Neural cell (in vitro differentiated cells): ENCODE data around the gene BRAF. TPM values are rescaled to one million over a fixed set of nuclear protein-coding genes. Genes with fewer than 3 reads are reported as not detected.
"Not testable (repeated sequence)": the region's sequence is repeated elsewhere in the genome, so short reads cannot be mapped to it uniquely, and the experiment has no call there.

ENCODE experiments used
- H2AFZ ChIP-seq: fragments of 200-600, 300-800 bp; sonication (generic), shearing (Covaris generic); 2 replicates; pipeline ENCODE4 v1.6.0; 2014; ENCODE audit warnings: low read depth, mild to moderate bottlenecking, antibody characterized with exemption, low read length, moderate library complexity
- H3F3A ChIP-seq: fragments of 200-600 bp; shearing (Covaris generic); 2 replicates; pipeline ENCODE4 v1.6.1; 2016; ENCODE audit warnings: mild to moderate bottlenecking, moderate library complexity, mixed read lengths, antibody characterized with exemption, low read length; ENCODE audit not compliant: insufficient read depth, poor library complexity, severe bottlenecking
- H3K27ac ChIP-seq: fragments of 200-600, 300-800 bp; sonication (generic), shearing (Covaris generic); 2 replicates; pipeline ENCODE4 v1.5.1; 2014; ENCODE audit warnings: mild to moderate bottlenecking, low read length, moderate library complexity
- H3K27me3 ChIP-seq: fragments of 300-800, 200-600 bp; sonication (generic), shearing (Covaris generic); 2 replicates; pipeline ENCODE4 v1.6.0; 2014; ENCODE audit warnings: mild to moderate bottlenecking, low read depth, low read length, moderate library complexity; ENCODE audit not compliant: insufficient read depth
- H3K36me3 ChIP-seq: fragments of 300-800, 200-600 bp; sonication (generic), shearing (Covaris generic); 2 replicates; pipeline ENCODE4 v1.5.1; 2014; ENCODE audit warnings: mild to moderate bottlenecking, antibody characterized with exemption, low read length, moderate library complexity; ENCODE audit not compliant: insufficient read depth
- H3K4me2 ChIP-seq: fragments of 300-800, 200-600 bp; sonication (generic), shearing (Covaris generic); 2 replicates; pipeline ENCODE4 v1.6.0; 2014; ENCODE audit warnings: mild to moderate bottlenecking, low read length
- H3K4me3 ChIP-seq: fragments of 300-800, 200-600 bp; sonication (generic), shearing (Covaris generic); 2 replicates; pipeline ENCODE4 v1.5.1; 2014; ENCODE audit warnings: mild to moderate bottlenecking, low read length, moderate library complexity
- H3K79me2 ChIP-seq: fragments of 200-600 bp; shearing (Covaris generic); replicated peaks from 2 replicates; pipeline ENCODE4 v1.6.0; 2014; ENCODE audit warnings: mild to moderate bottlenecking, low read length, moderate library complexity; ENCODE audit not compliant: insufficient read depth
- H3K9ac ChIP-seq: fragments of 300-800, 200-600 bp; sonication (generic), shearing (Covaris generic); 2 replicates; pipeline ENCODE4 v1.6.1; 2016; ENCODE audit warnings: mild to moderate bottlenecking, low read length, mixed read lengths
- H3K9me2 ChIP-seq: fragments of 200-600 bp; shearing (Covaris generic); 2 replicates; pipeline ENCODE4 v1.6.1; 2016; ENCODE audit warnings: mild to moderate bottlenecking, low read length, mixed read lengths; ENCODE audit not compliant: insufficient read depth
- H3K9me3 ChIP-seq: fragments of 200-600, 300-800 bp; sonication (generic), shearing (Covaris generic); 2 replicates; pipeline ENCODE4 v1.6.1; 2016; ENCODE audit warnings: mild to moderate bottlenecking, mixed run types, low read length, moderate library complexity, mixed read lengths
- H4K20me1 ChIP-seq: fragments of 200-600 bp; shearing (Covaris generic); 2 replicates; pipeline ENCODE4 v1.6.1; 2016; ENCODE audit warnings: mild to moderate bottlenecking, mixed run types; ENCODE audit not compliant: insufficient read depth
- CTCF ChIP-seq: fragments of 450-650 bp; IDR thresholded peaks from 2 replicates; pipeline ENCODE4 v1.5.1; 2014; ENCODE audit warnings: antibody characterized with exemption, mild to moderate bottlenecking, moderate library complexity; ENCODE audit not compliant: poor library complexity, severe bottlenecking
- EP300 ChIP-seq: fragments of 450-650 bp; conservative IDR thresholded peaks from 2 replicates; pipeline ENCODE4 v1.6.1; 2014; ENCODE audit warnings: antibody characterized with exemption, mild to moderate bottlenecking, moderate library complexity; ENCODE audit not compliant: poor library complexity, severe bottlenecking
- EZH2 ChIP-seq: fragments of 200-600, 300-800 bp; shearing (Covaris generic), sonication (generic); IDR thresholded peaks from 2 replicates; pipeline ENCODE4 v1.6.1; 2014; ENCODE audit warnings: antibody characterized with exemption, low read length, borderline replicate concordance, mild to moderate bottlenecking; ENCODE audit not compliant: insufficient read depth, poor library complexity, severe bottlenecking
- MXI1 ChIP-seq: fragments of 450-650 bp; conservative IDR thresholded peaks from 2 replicates; pipeline ENCODE4 v1.6.1; 2014; ENCODE audit warnings: antibody characterized with exemption, mild to moderate bottlenecking; ENCODE audit not compliant: poor library complexity, severe bottlenecking
- POLR2AphosphoS5 ChIP-seq: IDR thresholded peaks from 2 replicates; pipeline ENCODE4 v1.6.1; 2012
- RAD21 ChIP-seq: fragments of 450-650 bp; conservative IDR thresholded peaks from 2 replicates; pipeline ENCODE4 v1.6.1; 2014; ENCODE audit warnings: antibody characterized with exemption, mild to moderate bottlenecking, moderate library complexity
- REST ChIP-seq: IDR thresholded peaks from 2 replicates; pipeline ENCODE4 v1.6.1; 2012; ENCODE audit warnings: borderline replicate concordance
- SMC3 ChIP-seq: fragments of 450-650 bp; conservative IDR thresholded peaks from 2 replicates; pipeline ENCODE4 v1.6.1; 2014; ENCODE audit warnings: antibody characterized with exemption, mild to moderate bottlenecking, moderate library complexity; ENCODE audit not compliant: poor library complexity
- TAF1 ChIP-seq: IDR thresholded peaks from 2 replicates; pipeline ENCODE4 v1.6.1; 2012; ENCODE audit warnings: low read depth
- polyA plus RNA-seq: library from polyadenylated mRNA; depleted of rRNA; stranded (reverse); fragments of >200 nt; gene quantifications from 2 replicates; pipeline ENCODE4 v1.2.3, GENCODE V29; 2014

Gene BRAF
- polyA plus RNA-seq, 1 donor from 2014 or later, result 31.7 TPM

- Histone ChIP-seq H3K9me3 (peaks cover 7% of the 10 kb centered on the region), H3K36me3 (no peaks in the 10 kb centered on the region), H3K27me3 (no peaks in the 10 kb centered on the region), H4K20me1 (no peaks in the 10 kb centered on the region), H3F3A (no peaks in the 10 kb centered on the region), H3K4me3 (no peak overlapping the region), H3K9ac (no peak overlapping the region), H3K27ac (no peak overlapping the region), H3K9me2 (no peaks in the 10 kb centered on the region), H3K4me2 (no peak overlapping the region), H3K79me2 (peaks cover 95% of the 10 kb centered on the region), H2AFZ (no peak overlapping the region)
- TF ChIP-seq TAF1, result no peak
- TF ChIP-seq EZH2, result no peak
- TF ChIP-seq POLR2AphosphoS5, result no peak
- no peak for TF ChIP-seq MXI1
- no peak for TF ChIP-seq EP300
- no peak for TF ChIP-seq RAD21
- no peak for TF ChIP-seq REST
- no peak for TF ChIP-seq CTCF
- no peak for TF ChIP-seq SMC3
Observed at GRCh38 chr7:140915935-140916555, 8.7 kb downstream of the BRAF start.

- no peak overlapping the region for H3K27ac ChIP-seq
- H3K79me2 ChIP-seq, result peaks cover 95% of the 10 kb centered on the region
- H3K4me3 ChIP-seq, result no peak overlapping the region
- no peaks in the 10 kb centered on the region for H3F3A ChIP-seq
- no peaks in the 10 kb centered on the region for H4K20me1 ChIP-seq
- H3K4me2 ChIP-seq, result no peak overlapping the region
- no peaks in the 10 kb centered on the region for H3K36me3 ChIP-seq
- H3K9me3 ChIP-seq, result peaks cover 7% of the 10 kb centered on the region
- H2AFZ ChIP-seq, result no peak overlapping the region
- H3K9ac ChIP-seq, result no peak overlapping the region
- no peaks in the 10 kb centered on the region for H3K27me3 ChIP-seq
- no peaks in the 10 kb centered on the region for H3K9me2 ChIP-seq
- TF ChIP-seq EP300 (no peak), POLR2AphosphoS5 (no peak), CTCF (no peak), EZH2 (no peak), TAF1 (no peak), REST (no peak), SMC3 (no peak), MXI1 (no peak), RAD21 (no peak)
Observed at GRCh38 chr7:140914083-140914482, 10.6 kb downstream of the BRAF start.

- H3K9ac ChIP-seq, H3K36me3 ChIP-seq, H3K9me2 ChIP-seq, H3F3A ChIP-seq, H4K20me1 ChIP-seq, H3K27me3 ChIP-seq, H2AFZ ChIP-seq, H3K9me3 ChIP-seq, H3K4me3 ChIP-seq, H3K4me2 ChIP-seq, H3K27ac ChIP-seq: not testable (repeated sequence)
- peaks cover 96% of the 10 kb centered on the region for H3K79me2 ChIP-seq
Observed at GRCh38 chr7:140913596-140913928, 11.2 kb downstream of the BRAF start.
